Mesodermal cell (in vitro differentiated cells): Measurements from ENCODE around the gene ZC3H4.
A peak's percentile ranks its signal among the peaks of the same experiment; 100 is the strongest.

Source experiments
- H3K27ac ChIP-seq: 2 replicates; pipeline ENCODE4 v1.7.0; 2013; ENCODE audit warnings: mild to moderate bottlenecking, low read depth, low read length, moderate library complexity; ENCODE audit not compliant: severe bottlenecking
- H3K36me3 ChIP-seq: 2 replicates; pipeline ENCODE4 v1.7.1; 2013; ENCODE audit warnings: mild to moderate bottlenecking, low read length, moderate library complexity; ENCODE audit not compliant: control insufficient read depth, insufficient read depth
- H3K4me1 ChIP-seq: one replicate; pipeline ENCODE4 v1.7.1; 2013; ENCODE audit warnings: mild to moderate bottlenecking, low read length; ENCODE audit not compliant: insufficient read depth, control insufficient read depth, poor library complexity, severe bottlenecking
- H3K4me3 ChIP-seq: 2 replicates; pipeline ENCODE4 v1.7.0; 2013; ENCODE audit warnings: low read length, control low read depth, mild to moderate bottlenecking; ENCODE audit not compliant: insufficient read depth, poor library complexity, severe bottlenecking; ENCODE audit errors: extremely low read depth
- H3K9me3 ChIP-seq: 2 replicates; pipeline ENCODE4 v1.7.1; 2013; ENCODE audit warnings: mild to moderate bottlenecking, low read length, moderate library complexity; ENCODE audit not compliant: control insufficient read depth
- WGBS, 2 experiments: methylation state at CpG; one replicate each; pipeline ENCODE4 v1.1.5; 2013; ENCODE audit warnings: missing lambda C conversion rate in 2 of 2; ENCODE audit not compliant: insufficient coverage in 2 of 2; 5-methylcytosine and 5-hydroxymethylcytosine counted together

The ZC3H4 gene

DNA sequence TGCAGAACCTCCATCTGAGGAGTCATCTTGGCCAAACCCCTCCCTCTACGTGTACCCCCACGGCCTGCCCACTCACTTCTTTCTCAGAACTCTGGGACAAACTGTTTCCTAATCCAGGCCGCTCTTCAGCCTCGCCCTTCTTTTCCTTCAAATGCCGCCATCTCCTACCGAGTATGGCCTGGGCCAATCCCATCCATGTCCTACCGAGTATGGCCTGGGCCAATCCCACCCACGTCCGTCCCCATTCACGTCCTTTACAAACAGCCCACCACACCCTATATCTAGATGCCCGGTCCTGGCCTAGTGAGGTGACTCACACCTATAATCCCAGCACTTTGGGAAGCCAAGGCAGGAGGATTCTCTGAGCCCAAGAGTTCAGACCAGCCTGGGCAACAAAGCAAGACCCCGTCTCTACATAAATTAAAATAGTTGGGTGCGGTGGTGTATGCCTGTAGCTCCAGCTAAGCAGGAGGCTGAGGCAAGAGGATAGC, 66.3 kb downstream of the ZC3H4 start:
- Histone ChIP-seq H3K27ac (no peak overlapping the region), H3K4me3 (peak overlapping the region; percentile 99), H3K4me1 (no peaks in the 10 kb centered on the region), H3K36me3 (peaks cover 9% of the 10 kb centered on the region), H3K9me3 (no peaks in the 10 kb centered on the region)
- WGBS, 2 experiments = 86 to 88% methylated on average over 5 to 9 of the region's 13 CpGs

DNA sequence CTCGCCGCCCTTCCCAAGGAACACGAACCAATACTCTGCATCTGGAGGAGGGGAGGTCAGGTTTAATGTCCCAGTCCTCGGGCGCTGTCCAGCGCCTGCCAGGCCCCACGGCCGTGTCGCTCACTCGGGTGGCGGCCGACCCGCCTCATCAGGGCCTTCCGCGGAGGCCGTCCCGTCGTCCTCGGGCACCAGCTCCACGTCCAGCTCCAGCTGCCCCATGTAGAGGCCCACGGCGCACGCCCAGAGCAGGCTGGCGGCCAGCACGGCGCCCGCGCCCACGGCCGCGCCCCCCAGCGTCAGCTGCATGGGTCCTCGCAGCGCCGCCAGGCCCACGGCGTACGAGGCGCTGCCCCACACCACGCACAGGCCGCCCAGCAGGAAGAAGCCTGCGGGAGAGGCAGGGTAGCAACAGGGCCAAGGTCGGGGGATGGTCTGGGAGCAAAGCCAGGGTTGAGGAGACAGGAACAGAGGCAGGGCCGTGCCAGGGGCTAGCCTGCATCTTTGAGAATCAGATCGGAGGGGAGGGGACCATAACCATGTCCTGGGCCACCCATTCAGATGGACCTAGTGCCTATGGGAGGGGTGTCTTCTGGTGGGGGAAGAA, 67.6 kb downstream of the ZC3H4 start:
- no peak overlapping the region for H3K4me3 ChIP-seq
- H3K36me3 ChIP-seq = peaks cover 11% of the 10 kb centered on the region
- no peaks in the 10 kb centered on the region for H3K9me3 ChIP-seq
- no peak overlapping the region for H3K27ac ChIP-seq
- 95 to 98% methylated on average over 43 to 45 of the region's 45 CpGs for WGBS, 2 experiments
- H3K4me1 ChIP-seq = no peaks in the 10 kb centered on the region

DNA sequence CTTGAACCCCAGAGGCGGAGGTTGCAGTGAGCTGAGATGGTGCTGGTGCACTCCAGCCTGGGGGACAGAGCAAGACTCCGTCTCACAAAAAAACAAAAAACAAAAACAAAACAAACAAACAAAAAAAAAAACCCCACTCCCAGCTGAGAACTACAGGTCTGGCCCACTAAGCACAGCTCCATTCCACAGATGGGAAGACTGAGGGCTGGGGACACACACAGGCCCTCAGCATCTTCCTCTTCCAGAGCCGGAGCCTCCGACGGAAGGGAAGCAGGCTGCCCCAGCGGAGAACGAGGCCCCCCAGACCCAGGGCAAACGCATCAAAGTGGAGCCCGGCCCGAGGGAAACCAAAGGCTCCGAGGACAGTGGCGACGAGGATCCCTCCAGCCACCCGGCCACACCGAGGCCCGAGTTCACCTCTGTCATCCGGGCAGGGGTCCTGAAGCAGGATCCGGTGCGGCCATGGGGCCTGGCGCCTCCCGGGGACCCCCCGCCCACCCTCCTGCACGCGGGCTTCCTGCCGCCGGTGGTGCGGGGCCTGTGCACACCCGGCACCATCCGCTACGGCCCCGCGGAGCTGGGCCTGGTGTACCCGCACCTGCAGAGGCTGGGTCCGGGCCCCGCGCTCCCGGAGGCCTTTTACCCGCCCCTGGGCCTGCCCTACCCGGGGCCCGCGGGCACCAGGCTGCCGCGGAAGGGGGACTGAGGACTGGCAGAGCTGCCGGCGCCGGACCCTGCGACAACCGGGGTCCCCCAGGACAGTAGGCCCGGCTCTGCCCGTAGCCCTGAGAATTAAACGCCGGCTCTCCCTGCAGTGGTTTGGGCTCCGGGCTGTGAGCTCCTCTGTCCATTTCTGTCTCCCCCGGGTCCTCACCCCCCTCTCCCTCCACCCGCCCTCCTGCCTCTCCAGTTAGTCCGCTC, 68.4 kb downstream of the ZC3H4 start:
- Histone ChIP-seq H3K9me3 (no peaks in the 10 kb centered on the region), H3K36me3 (peaks cover 11% of the 10 kb centered on the region), H3K4me1 (no peaks in the 10 kb centered on the region), H3K27ac (no peak overlapping the region), H3K4me3 (no peak overlapping the region)
- WGBS, 2 experiments = 96 to 98% methylated on average over 33 to 52 of the region's 56 CpGs

DNA sequence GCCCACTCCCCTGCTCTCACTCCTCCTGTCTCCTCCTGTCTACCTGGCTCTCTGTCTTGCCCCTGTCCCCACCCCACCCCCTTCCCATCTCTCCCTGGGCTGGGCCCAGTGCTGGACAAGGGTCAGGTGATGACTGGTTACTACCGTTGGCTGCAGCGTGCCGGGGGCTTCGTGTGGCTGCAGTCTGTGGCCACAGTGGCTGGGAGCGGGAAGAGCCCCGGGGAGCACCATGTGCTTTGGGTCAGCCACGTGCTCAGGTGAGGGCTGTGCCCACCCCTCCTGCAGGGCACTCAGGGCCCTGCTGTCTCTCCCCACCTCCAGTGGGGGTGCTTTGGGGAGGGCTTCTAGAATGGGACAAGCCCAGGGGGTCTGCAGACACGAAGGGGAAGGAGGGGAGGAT, 72.7 kb downstream of the ZC3H4 start:
- Histone ChIP-seq H3K4me3 (no peak overlapping the region), H3K27ac (no peak overlapping the region), H3K36me3 (peaks cover 14% of the 10 kb centered on the region), H3K9me3 (no peaks in the 10 kb centered on the region), H3K4me1 (no peaks in the 10 kb centered on the region)
- WGBS, 2 experiments = 90 to 91% methylated on average over 6 to 7 of the region's 8 CpGs

DNA sequence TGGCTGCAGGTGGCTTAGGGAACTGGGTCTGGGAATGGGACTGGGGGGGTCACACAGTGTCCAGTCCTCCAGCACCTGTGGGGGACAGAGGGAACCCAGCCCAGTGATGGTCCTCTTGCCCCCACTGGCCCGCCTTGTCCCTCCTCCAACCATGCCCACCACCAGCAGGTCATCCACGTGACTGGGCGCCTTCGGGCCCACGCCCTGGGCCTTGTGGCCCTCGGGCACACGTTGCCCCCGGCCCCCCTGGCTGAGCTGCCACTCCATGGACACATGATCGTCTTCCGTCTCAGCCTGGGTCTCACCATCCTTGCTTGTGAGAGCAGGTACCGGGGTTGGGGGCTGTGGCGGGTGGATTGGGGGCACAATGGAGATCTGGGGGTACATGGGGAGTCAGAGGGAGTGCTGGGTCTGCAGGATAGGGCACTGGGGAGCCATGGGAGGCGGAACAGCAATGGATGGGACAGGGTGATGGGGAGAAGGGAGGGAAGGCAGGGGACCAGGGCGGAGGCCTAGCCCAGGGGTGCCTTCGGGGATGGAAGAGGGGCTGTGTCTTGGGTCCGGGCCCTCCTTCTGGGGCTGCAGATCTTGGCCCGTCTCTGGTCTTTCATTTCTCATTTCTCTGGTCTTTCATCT, 74.2 kb downstream of the ZC3H4 start:
- 96 to 99% methylated on average over 8 to 16 of the region's 17 CpGs for WGBS, 2 experiments
- Histone ChIP-seq H3K9me3 (no peaks in the 10 kb centered on the region), H3K36me3 (peaks cover 9% of the 10 kb centered on the region), H3K4me1 (no peaks in the 10 kb centered on the region), H3K4me3 (no peak overlapping the region), H3K27ac (no peak overlapping the region)

DNA sequence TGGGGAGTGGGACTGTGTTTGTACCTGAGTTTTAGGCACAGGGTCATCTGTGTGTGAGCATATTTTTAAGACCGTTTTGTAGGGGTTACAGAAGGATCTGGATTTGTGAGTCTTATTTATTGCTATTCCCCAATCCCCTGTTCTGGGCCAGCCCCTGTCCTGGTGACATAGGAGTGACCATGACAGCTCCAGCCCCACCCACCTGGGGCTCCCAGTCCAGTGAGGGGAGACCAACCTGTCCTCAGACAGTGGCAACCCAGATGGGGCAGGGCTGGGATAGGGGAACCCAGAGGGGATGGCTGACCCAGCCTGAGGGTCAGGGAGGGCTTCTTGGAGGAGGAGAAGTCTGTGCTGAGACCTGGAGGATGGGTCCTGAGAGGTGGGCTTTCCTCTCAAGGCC, 75.8 kb downstream of the ZC3H4 start:
- no peak overlapping the region for H3K27ac ChIP-seq
- no peak overlapping the region for H3K4me3 ChIP-seq
- H3K9me3 ChIP-seq = no peaks in the 10 kb centered on the region
- no peaks in the 10 kb centered on the region for H3K4me1 ChIP-seq
- WGBS, 2 experiments = no CpG with 5 or more reads among the region's 1 CpG
- H3K36me3 ChIP-seq = peaks cover 9% of the 10 kb centered on the region

DNA sequence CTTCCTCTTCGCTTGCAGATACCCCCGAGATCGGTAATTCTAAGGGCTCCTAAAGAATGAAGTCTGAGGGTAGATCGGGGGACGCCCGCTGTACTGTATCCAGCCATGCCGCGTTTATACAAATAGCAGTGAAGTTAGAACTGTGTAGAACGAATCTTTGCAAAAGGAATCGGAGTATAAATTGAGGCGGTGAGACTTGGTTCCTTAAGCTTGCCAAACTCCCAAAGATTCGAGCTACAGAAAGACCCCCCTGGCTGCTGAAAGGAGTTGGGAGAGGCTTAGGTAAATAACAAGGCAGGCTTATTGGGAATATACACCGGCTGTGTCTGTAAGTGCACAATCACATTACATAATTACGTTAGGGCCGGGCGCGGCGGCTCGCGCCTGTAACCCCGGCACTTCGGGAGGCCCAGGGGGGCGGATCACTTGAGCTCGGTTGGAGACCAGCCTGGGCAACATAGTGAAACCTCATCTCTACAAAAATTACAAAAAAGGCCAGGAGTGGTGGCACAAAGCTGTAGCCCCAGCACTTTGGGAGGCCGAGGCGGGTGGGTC, 77.4 kb downstream of the ZC3H4 start:
- 47 to 58% methylated on average over 20 to 21 of the region's 26 CpGs for WGBS, 2 experiments
- Histone ChIP-seq H3K36me3 (peaks cover 3% of the 10 kb centered on the region), H3K4me3 (peak overlapping the region; percentile 27), H3K4me1 (no peaks in the 10 kb centered on the region), H3K9me3 (no peaks in the 10 kb centered on the region), H3K27ac (no peak overlapping the region)

DNA sequence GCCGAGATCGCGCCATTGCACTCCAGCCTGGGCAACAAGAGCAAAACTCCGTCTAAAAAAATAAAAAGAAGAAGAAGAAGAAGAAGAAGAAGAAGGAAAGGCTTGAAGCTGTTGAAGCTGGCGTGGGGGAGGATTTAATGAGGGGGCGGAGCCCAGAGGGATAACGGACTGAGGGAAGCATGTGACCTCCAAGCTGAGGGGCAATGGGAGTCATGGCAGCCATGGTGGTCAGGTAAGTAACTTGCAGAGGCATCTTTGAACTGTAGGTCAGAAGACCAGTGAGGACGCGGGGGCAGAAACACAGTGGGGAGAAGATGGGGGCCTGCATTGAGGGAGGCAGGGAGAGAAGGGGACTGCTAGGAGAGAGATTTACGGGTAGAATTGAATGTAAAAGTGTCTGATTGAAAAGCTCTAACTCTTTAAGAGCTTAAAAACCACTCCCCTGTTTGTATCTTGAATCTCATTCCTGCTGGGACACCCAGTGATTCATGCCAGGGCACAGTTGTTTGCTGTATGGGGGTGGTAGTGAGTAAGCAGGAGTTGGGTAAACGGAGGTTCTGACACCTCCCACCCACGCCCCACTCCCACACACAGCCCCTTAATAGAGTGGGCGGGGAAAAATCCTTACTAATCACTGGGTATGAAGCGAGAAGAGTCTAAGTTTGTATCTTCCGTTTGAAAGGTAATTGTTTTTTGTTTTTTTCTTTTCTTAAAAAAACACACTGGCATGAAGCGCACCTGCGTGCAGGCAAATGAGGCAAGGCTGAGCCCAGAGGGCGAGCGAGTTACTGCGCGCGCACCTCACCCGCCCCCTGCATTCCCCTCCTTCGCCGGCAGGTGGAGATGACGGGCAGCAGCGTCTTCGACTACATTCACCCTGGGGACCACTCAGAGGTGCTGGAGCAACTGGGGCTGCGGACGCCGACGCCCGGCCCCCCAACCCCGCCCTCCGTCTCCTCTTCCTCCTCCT, 78.2 kb downstream of the ZC3H4 start:
- Histone ChIP-seq H3K27ac (no peak overlapping the region), H3K4me3 (peak overlapping the region; percentile 27), H3K9me3 (no peaks in the 10 kb centered on the region), H3K36me3 (peaks cover 3% of the 10 kb centered on the region), H3K4me1 (no peaks in the 10 kb centered on the region)
- 26 to 27% methylated on average over 18 to 21 of the region's 35 CpGs for WGBS, 2 experiments

DNA sequence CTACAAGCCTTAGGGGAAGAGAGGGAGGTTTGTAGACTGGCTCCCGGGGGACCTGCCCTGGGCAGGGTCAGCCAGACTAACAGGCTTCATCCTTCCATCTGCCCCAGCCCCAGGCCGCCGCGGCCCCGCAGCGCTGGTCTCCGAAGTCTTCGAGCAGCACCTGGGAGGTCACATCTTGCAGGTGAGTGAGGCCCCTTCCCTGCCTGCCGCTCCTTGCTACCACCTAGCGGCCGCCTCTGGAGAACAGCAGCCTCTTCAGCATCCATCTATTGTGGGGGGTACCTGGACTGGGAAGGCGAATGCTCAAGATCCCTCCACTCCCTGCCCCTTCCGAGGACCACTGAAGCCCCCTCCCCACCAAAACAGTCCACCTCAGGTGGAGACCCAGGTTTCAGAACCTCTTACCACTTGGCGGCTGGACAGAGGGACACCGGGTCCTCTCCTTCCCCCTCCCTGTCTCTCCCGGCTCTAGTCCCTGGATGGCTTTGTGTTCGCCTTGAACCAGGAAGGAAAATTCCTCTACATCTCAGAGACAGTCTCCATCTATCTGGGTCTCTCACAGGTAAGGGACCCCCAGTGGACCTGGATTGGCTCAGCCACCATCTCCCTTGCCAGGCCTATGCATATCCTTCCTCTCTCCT, 81.3 kb downstream of the ZC3H4 start:
- Histone ChIP-seq H3K4me3 (no peak overlapping the region), H3K9me3 (no peaks in the 10 kb centered on the region), H3K4me1 (peaks cover 7% of the 10 kb centered on the region), H3K27ac (no peak overlapping the region), H3K36me3 (no peaks in the 10 kb centered on the region)
- 35 to 47% methylated on average over 9 to 13 of the region's 17 CpGs for WGBS, 2 experiments
